Amygdala (tissue), 56 donors: ENCODE measurements around the gene CYP3A5.

Experiments used
- DNase-seq, 56 donors: peaks; one replicate each; lab custom pipeline; 2025; lab: John Stamatoyannopoulos, UW

Gene CYP3A5

DNA sequence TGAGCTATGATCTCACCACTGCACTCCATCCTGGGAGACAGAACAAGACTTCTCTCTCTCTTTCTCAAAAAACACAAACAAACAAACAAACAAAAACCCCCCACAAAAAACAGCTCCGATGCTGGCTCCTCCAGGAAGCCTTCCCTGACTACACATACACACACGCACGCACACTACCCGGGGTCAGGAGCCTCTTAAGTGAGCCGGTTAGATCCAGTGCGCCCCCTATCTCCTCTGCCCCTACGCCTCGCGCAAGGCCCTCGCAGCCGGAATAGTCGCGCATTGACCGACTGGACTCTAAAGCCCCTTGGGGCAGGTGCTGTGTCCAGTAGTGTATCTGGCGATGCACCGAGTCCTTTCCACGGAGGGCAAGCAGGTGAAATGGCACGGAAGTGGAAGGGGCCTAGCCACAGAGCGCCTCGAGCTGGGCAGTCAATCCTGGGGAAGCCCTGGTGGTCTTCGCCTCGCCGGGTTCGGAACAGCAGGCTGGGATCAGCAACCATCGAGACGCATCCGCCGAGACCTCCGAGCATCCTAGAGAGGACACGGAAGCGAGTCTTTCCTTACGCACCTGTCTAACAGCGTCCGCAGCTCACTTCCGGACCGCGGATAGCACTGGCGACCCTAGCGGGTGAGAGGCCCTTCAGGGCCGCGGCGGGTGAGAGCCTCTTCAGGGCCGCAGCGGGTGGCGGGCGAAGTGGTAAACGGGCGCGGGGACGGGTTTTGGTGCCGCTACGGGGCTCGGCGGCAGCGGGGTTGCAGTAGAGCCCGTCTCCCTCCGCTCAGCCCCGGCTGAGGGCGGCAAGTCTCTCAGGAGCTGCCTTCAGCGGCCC, 63.2 kb downstream of the CYP3A5 start, which contains the start of gene ZSCAN25:
Gene ZSCAN25, plus strand, starts transcription at position 588 of the 833 bp plus-strand sequence. CDS start 2,661 bp downstream, outside the sequence.
- peak in 55 of 56 donors; percentile 22 to 90 (median 77) for DNase-seq

DNA sequence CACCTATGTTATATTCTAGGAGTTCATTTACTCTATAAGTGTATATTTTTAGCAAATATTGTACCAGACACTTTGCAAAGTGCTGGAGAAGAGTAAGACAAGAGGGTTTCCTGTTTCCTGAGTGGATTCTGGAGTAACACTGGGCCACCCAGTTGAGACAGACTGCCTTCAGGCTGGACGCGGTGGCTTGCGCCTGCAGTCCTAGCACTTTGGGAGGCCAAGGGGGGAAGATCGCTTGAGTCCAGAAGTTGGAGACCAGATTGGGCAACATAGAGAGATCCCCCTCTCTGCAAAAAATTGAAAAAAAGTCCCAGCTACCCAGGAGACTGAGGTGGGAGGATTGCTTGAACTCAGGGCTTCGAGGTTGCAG, 63.8 kb downstream of the CYP3A5 start:
- DNase-seq: no peak

DNA sequence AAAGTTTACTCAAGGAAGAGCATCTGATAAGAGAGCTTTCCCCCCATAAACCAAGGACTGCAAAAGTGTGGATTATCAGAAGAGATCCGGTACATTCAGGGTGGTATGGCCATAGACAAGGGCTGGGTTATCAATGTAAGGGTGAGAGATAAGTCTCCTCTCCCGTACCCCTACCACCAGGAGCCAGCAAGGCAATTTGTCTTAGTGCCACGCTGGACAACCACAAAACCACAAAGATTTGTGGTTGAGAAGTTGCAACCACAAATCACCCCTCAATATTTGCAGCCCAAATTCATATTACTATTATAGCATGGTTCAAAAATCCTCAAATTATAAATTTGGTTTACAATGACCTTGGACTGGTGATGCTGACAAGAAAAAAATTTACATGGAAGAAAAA, 65.3 kb downstream of the CYP3A5 start:
- no peak for DNase-seq

DNA sequence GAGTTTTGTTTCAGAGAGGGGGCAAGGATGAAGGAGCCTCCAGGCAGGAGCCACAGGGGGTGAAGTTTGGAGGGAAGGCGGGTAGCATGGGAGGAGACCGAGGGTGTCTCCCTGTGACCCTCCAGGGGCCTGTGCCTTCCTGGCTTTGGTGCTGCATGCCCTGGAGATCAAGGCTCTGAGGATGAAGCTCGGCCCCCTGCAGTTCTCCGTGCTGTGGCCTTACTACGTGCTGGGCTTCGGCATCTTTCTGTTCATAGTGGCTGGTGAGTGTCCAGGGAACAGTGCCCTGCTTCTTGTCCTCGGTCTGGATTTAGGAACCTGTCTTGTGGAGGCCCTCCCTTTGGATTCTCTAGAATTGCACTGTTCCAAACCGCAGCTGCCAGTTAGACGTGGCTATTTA, 72.2 kb downstream of the CYP3A5 start:
- DNase-seq: no peak

DNA sequence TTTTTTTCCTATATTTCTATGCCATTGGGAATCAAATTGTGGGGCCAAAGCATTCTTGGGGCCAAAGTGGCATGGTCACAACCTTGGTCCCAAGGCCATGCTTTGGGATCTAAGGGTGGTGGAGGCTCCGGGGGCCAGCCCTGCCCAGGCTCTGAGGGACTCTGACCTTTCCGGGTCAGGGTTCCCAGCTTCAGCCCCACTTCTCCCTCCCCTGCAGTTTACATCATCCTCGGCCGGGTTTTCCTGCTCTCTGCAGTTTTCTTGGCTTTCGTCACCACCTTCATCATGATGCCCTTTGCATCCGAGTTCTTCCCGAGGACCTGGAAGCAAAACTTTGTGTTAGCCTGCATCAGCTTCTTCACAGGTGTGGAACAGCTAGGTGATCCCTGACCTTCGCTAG, 73.3 kb downstream of the CYP3A5 start:
- DNase-seq: no peak

DNA sequence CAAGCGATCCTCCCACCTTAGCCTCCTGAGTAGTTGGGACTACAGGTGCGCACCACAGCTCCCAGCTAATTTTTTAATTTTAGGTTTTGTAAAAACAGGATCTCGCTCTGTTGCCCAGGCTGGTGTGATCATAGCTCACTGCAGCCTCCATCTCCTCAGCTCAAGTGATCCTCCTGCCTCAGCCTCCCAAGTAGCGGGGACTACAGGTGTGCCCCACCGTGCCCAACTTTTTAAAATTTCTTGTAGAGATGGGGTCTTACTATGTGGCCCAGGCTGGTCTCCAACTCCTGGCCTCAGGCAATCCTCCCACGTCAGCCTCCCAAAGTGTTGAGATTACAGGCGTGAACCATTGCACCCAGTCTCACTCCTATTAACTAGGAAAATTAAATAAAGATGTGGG, 74.3 kb downstream of the CYP3A5 start:
- no peak for DNase-seq

DNA sequence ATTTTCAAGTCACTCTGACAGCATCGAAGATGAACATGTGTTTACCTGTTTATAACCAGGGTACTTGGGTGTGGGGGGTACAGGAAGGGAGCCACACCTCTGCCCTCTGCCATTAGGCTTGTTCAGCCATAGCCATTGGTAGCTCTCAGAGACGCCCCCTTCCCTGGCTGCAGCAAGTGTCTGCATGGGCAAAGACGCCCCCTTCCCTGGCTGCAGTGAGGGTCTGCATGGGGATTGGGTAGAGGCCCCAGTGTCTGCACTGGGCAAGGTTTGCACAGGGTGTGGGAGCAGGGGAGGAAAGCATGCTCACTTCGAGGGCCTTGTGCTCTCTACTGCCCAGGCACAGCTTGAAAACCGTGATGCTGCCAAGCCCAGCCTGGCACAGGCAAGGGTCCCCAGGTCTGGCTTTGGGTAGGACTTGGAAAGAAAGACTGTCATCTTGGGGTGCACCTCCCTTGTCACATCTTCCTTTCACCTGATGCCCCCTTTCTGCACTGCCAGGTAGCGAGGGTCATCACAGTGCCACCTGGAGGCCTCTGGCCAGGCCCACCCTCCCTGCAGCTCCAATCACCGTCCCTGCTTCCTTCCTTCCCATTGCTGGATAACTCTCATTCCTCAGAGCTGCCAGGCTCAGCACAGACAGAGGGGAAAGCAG, 78.0 kb downstream of the CYP3A5 start:
- no peak for DNase-seq

DNA sequence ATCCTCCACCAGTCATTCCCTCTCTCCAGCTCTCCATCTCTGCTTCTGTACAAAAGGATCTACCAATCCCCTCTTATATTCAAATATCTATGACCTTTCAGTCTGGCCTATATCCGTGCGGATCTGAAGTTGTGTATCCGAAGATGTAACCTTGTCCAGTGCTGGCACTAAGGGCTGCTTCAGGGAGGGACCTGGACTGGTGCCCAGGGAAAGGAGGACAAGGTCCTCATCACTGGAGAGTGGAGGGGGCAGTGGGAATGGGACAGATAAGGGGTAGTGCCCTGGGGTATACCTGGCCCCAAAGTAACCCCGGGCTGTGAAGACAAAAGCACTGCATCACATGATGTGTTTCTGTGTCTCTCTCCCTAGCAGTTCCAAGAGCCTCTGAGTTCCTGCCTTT, 80.0 kb downstream of the CYP3A5 start:
- no peak for DNase-seq
